Calu3 (cell line): ENCODE results near the gene ZNF584. TPM values are rescaled to one million over a fixed set of nuclear protein-coding genes. Genes with fewer than 3 reads are reported as not detected.
A peak's percentile ranks its signal among the peaks of the same experiment; 100 is the strongest.

Experiments used
- BruUV-seq: library from RNA; stranded (reverse); fragments of 400-500 nt; replicated peaks from 2 replicates; lab custom pipeline; 2021; lab: Mats Ljungman, UMichigan
- CTCF ChIA-PET: fragments of 300-600 bp; sonication (Branson Sonifier 250); formaldehyde crosslinking; loops from one replicate; lab custom pipeline; 2022; ENCODE audit warnings: antibody characterized with exemption; lab: Charles Lee
- DNase-seq: peaks from one replicate; pipeline ENCODE4 v3.0.0; 2022
- H3K27ac Mint-ChIP-seq: one replicate; pipeline ENCODE4 v1.8.0; 2022; ENCODE audit warnings: mixed read lengths; ENCODE audit not compliant: unreplicated experiment
- H3K27me3 Mint-ChIP-seq: one replicate; pipeline ENCODE4 v1.8.0; 2022; ENCODE audit warnings: mixed read lengths; ENCODE audit not compliant: unreplicated experiment
- H3K36me3 Mint-ChIP-seq: one replicate; pipeline ENCODE4 v1.8.0; 2022; ENCODE audit warnings: mild to moderate bottlenecking, moderate library complexity, mixed read lengths; ENCODE audit not compliant: insufficient read depth, unreplicated experiment
- H3K4me1 Mint-ChIP-seq: one replicate; pipeline ENCODE4 v1.8.0; 2022; ENCODE audit warnings: mild to moderate bottlenecking, low read depth, mixed read lengths; ENCODE audit not compliant: unreplicated experiment
- H3K4me3 Mint-ChIP-seq: one replicate; pipeline ENCODE4 v1.8.0; 2022; ENCODE audit warnings: mild to moderate bottlenecking, low read depth, moderate library complexity, mixed read lengths; ENCODE audit not compliant: unreplicated experiment
- H3K9me3 Mint-ChIP-seq: one replicate; pipeline ENCODE4 v1.8.0; 2022; ENCODE audit warnings: low read depth, mixed read lengths; ENCODE audit not compliant: unreplicated experiment
- intact Hi-C: fragments of 100-400 bp; cut with micrococcal nuclease; formaldehyde crosslinking; loops from one replicate; pipeline ENCODE4 v1.10.0; 2022; ENCODE audit not compliant: unreplicated experiment
- total RNA-seq: library from RNA; stranded (reverse); gene quantifications from 2 replicates; pipeline ENCODE4 v1.2.3, GENCODE V29; 2022
- TF ChIP-seq, protein P1 (sequence below): fragments of 200-600 bp; IDR thresholded peaks from one replicate; pipeline ENCODE4 v1.8.0; 2022; ENCODE audit warnings: antibody characterized with exemption; ENCODE audit not compliant: unreplicated experiment

ZNF584 gene
- total RNA-seq, 1 experiment from 2014 or later = 21.8 TPM

GRCh38 chr19:58406818-58407657, 1.4 kb upstream of the ZNF584 start:
- no peaks in the 10 kb centered on the region for H3K9me3 Mint-ChIP-seq
- H3K27me3 Mint-ChIP-seq = no peaks in the 10 kb centered on the region
- peak overlapping the region; percentile 83 for H3K4me3 Mint-ChIP-seq
- no TSS peak for BruUV-seq
- H3K27ac Mint-ChIP-seq = peak overlapping the region; percentile 92
- CTCF ChIA-PET = no interaction called here
- peaks cover 36% of the 10 kb centered on the region for H3K4me1 Mint-ChIP-seq
- intact Hi-C loops = loop anchor here (5.0 to 10.0 kb wide), 2 partner anchors 45 to 222 kb away; partner anchors contain the start of genes ZNF274 and ZNF324B
- TF ChIP-seq, protein P1, sequence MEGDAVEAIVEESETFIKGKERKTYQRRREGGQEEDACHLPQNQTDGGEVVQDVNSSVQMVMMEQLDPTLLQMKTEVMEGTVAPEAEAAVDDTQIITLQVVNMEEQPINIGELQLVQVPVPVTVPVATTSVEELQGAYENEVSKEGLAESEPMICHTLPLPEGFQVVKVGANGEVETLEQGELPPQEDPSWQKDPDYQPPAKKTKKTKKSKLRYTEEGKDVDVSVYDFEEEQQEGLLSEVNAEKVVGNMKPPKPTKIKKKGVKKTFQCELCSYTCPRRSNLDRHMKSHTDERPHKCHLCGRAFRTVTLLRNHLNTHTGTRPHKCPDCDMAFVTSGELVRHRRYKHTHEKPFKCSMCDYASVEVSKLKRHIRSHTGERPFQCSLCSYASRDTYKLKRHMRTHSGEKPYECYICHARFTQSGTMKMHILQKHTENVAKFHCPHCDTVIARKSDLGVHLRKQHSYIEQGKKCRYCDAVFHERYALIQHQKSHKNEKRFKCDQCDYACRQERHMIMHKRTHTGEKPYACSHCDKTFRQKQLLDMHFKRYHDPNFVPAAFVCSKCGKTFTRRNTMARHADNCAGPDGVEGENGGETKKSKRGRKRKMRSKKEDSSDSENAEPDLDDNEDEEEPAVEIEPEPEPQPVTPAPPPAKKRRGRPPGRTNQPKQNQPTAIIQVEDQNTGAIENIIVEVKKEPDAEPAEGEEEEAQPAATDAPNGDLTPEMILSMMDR = peak; percentile 42
- peaks cover 40% of the 10 kb centered on the region for H3K36me3 Mint-ChIP-seq
- DNase-seq = peak; percentile 27

- Mint-ChIP-seq H3K36me3 (peaks cover 35% of the 10 kb centered on the region), H3K4me3 (peak overlapping the region; percentile 83), H3K9me3 (no peaks in the 10 kb centered on the region), H3K4me1 (peaks cover 36% of the 10 kb centered on the region), H3K27ac (peak overlapping the region; percentile 92), H3K27me3 (no peaks in the 10 kb centered on the region)
- CTCF ChIA-PET = no interaction called here
- DNase-seq = peak; percentile 21
- TF ChIP-seq, protein P1 = no peak
- intact Hi-C loops = loop anchor here (5.0 to 10.0 kb wide), 2 partner anchors 45 to 223 kb away; partner anchors contain the start of genes ZNF274 and ZNF324B
- TSS peak; percentile 82 for BruUV-seq
Observed at GRCh38 chr19:58407658-58408151, 744 bp upstream of the ZNF584 start.

DNA sequence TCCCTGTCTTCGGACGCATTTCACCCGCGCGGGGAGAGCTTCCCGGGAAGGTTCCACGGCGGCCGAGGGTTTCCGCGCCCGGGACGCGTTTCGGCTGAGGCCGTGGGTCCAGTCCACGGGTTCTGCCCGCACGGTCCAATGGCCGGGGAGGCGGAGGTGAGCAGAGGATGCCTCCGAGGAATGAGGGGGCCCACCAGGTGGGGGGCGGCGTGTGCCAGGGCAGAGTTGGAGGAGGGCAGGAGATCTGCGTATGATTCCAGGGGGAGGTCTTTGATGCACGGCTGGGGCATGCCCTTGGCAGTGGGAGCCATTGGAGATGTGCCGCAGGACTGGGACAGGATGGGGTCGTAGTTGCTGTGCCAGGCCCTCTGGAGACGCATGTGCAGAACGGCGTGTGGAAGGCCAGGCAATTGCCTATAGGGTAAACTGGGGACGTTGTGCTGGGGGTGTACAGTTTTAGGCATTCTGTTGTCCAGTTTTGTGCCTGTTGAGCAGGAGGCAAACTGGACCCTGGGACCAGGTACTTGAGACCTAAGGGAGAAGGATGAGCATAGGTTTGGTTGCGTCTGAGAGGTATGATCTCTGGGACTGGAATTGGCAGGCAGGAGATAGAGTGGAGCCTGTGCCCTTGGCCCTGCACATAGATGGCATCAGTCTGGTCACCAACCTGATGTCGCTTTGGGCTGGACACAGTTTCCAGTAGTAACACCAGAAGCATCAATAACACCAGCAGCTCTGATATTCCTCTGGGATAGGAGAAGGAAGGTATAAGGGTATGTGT, 751 bp downstream of the ZNF584 start:
- CTCF ChIA-PET = interaction anchor here (0.7 to 0.8 kb wide), 2 partner anchors 57 to 105 kb away, joined by 3 read pairs; no protein-coding TSS in a partner anchor
- no TSS peak for BruUV-seq
- H3K27me3 Mint-ChIP-seq = no peaks in the 10 kb centered on the region
- TF ChIP-seq, protein P1 = no peak
- peak overlapping the region; percentile 83 for H3K4me3 Mint-ChIP-seq
- peak; percentile 52 for DNase-seq
- no peaks in the 10 kb centered on the region for H3K9me3 Mint-ChIP-seq
- H3K4me1 Mint-ChIP-seq = peaks cover 30% of the 10 kb centered on the region
- H3K36me3 Mint-ChIP-seq = peaks cover 35% of the 10 kb centered on the region
- intact Hi-C loops = loop anchor here (5.0 to 10.0 kb wide), 2 partner anchors 43 to 224 kb away; partner anchors contain the start of genes ZNF274 and ZNF324B
- peak overlapping the region; percentile 92 for H3K27ac Mint-ChIP-seq

- H3K4me1 Mint-ChIP-seq = no peaks in the 10 kb centered on the region
- TF ChIP-seq, protein P1 = no peak
- intact Hi-C loops = no loop called here
- no peak for DNase-seq
- CTCF ChIA-PET = no interaction called here
- no TSS peak for BruUV-seq
- no peak overlapping the region for H3K27ac Mint-ChIP-seq
- no peak overlapping the region for H3K4me3 Mint-ChIP-seq
- peaks cover 6% of the 10 kb centered on the region for H3K9me3 Mint-ChIP-seq
- peaks cover 33% of the 10 kb centered on the region for H3K36me3 Mint-ChIP-seq
- no peaks in the 10 kb centered on the region for H3K27me3 Mint-ChIP-seq
Observed at GRCh38 chr19:58416604-58417003, 8.2 kb downstream of the ZNF584 start.
